IPS DF 6.9 (cell line): ENCODE data around the gene INPP5A.
"Not testable (repeated sequence)": the region's sequence is repeated elsewhere in the genome, so short reads cannot be mapped to it uniquely, and the experiment has no call there.

Experiments
- DNase-seq: peaks from one replicate; pipeline ENCODE4 v3.0.0-alpha.2; 2013; ENCODE audit warnings: low read depth, low spot score
- H3K27ac ChIP-seq: one replicate; pipeline ENCODE4 v1.5.1; 2013; ENCODE audit warnings: low read length, control low read depth
- H3K27me3 ChIP-seq: 2 replicates; pipeline ENCODE4 v1.6.1; 2013; ENCODE audit warnings: mild to moderate bottlenecking, low read length; ENCODE audit not compliant: control insufficient read depth, insufficient read depth
- H3K36me3 ChIP-seq: 2 replicates; pipeline ENCODE4 v1.6.1; 2013; ENCODE audit warnings: low read length; ENCODE audit not compliant: control insufficient read depth, insufficient read depth
- H3K4me1 ChIP-seq: 2 replicates; pipeline ENCODE4 v1.6.1; 2013; ENCODE audit warnings: low read length; ENCODE audit not compliant: control insufficient read depth, insufficient read depth
- H3K4me3 ChIP-seq: 2 replicates; pipeline ENCODE4 v1.5.1; 2013; ENCODE audit warnings: mild to moderate bottlenecking, low read length
- H3K9me3 ChIP-seq: 2 replicates; pipeline ENCODE4 v1.6.1; 2013; ENCODE audit warnings: low read length, inconsistent platforms; ENCODE audit not compliant: control insufficient read depth, insufficient read depth
- WGBS: extraction: QIAGEN DNeasy Blood & Tissue Kit; methylation state at CpG from one replicate; pipeline ENCODE4 v1.1.7; 2013; ENCODE audit warnings: mixed read lengths, missing lambda C conversion rate; ENCODE audit not compliant: insufficient read length, insufficient coverage; 5-methylcytosine and 5-hydroxymethylcytosine counted together

INPP5A gene

GRCh38 chr10:132701099-132701845, 163.7 kb downstream of the INPP5A start:
- Histone ChIP-seq H3K4me3 (no peak overlapping the region), H3K27me3 (no peaks in the 10 kb centered on the region), H3K4me1 (no peaks in the 10 kb centered on the region), H3K27ac (no peak overlapping the region), H3K9me3 (no peaks in the 10 kb centered on the region), H3K36me3 (no peaks in the 10 kb centered on the region)
- DNase-seq, result no peak
- WGBS, result no CpG with 5 or more reads among the region's 26 CpGs

GRCh38 chr10:132701846-132702190, 164.2 kb downstream of the INPP5A start:
- H3K4me3 ChIP-seq, result no peak overlapping the region
- no peaks in the 10 kb centered on the region for H3K4me1 ChIP-seq
- WGBS, result no CpG with 5 or more reads among the region's 13 CpGs
- H3K36me3 ChIP-seq, result no peaks in the 10 kb centered on the region
- no peaks in the 10 kb centered on the region for H3K9me3 ChIP-seq
- H3K27ac ChIP-seq, result no peak overlapping the region
- DNase-seq, result no peak
- no peaks in the 10 kb centered on the region for H3K27me3 ChIP-seq

- H3K27ac ChIP-seq, result no peak overlapping the region
- H3K4me1 ChIP-seq, result no peaks in the 10 kb centered on the region
- H3K27me3 ChIP-seq, result no peaks in the 10 kb centered on the region
- H3K4me3 ChIP-seq, result no peak overlapping the region
- H3K36me3 ChIP-seq, result no peaks in the 10 kb centered on the region
- H3K9me3 ChIP-seq, result no peaks in the 10 kb centered on the region
- no peak for DNase-seq
- WGBS, result no CpG with 5 or more reads among the region's 37 CpGs
Observed at GRCh38 chr10:132702601-132703418, 165.2 kb downstream of the INPP5A start.

GRCh38 chr10:132703419-132704007, 165.9 kb downstream of the INPP5A start:
- H3K27me3 ChIP-seq, result no peaks in the 10 kb centered on the region
- H3K36me3 ChIP-seq, result no peaks in the 10 kb centered on the region
- no peak for DNase-seq
- 100% methylated on average over 5 of the region's 24 CpGs for WGBS
- no peak overlapping the region for H3K4me3 ChIP-seq
- H3K9me3 ChIP-seq, result no peaks in the 10 kb centered on the region
- H3K27ac ChIP-seq, result no peak overlapping the region
- no peaks in the 10 kb centered on the region for H3K4me1 ChIP-seq

- Histone ChIP-seq H3K36me3 (no peaks in the 10 kb centered on the region), H3K4me3 (no peak overlapping the region), H3K4me1 (no peaks in the 10 kb centered on the region), H3K9me3 (no peaks in the 10 kb centered on the region), H3K27ac (no peak overlapping the region), H3K27me3 (no peaks in the 10 kb centered on the region)
- no peak for DNase-seq
- WGBS, result no CpG with 5 or more reads among the region's 29 CpGs
Observed at GRCh38 chr10:132704008-132704814, 166.6 kb downstream of the INPP5A start.

- H3K36me3 ChIP-seq, H3K4me1 ChIP-seq, H3K4me3 ChIP-seq, DNase-seq, H3K27ac ChIP-seq, H3K9me3 ChIP-seq, H3K27me3 ChIP-seq: not testable (repeated sequence)
- WGBS, result no CpG with 5 or more reads among the region's 9 CpGs
Observed at GRCh38 chr10:132704815-132705064, 167.2 kb downstream of the INPP5A start.

GRCh38 chr10:132705173-132705572, 167.6 kb downstream of the INPP5A start:
- no peaks in the 10 kb centered on the region for H3K27me3 ChIP-seq
- no peak overlapping the region for H3K27ac ChIP-seq
- no CpG with 5 or more reads among the region's 15 CpGs for WGBS
- H3K4me1 ChIP-seq, result no peaks in the 10 kb centered on the region
- DNase-seq, result no peak
- no peaks in the 10 kb centered on the region for H3K9me3 ChIP-seq
- H3K36me3 ChIP-seq, result no peaks in the 10 kb centered on the region
- H3K4me3 ChIP-seq, result no peak overlapping the region

- no peaks in the 10 kb centered on the region for H3K27me3 ChIP-seq
- no peak overlapping the region for H3K27ac ChIP-seq
- no peaks in the 10 kb centered on the region for H3K4me1 ChIP-seq
- no peaks in the 10 kb centered on the region for H3K9me3 ChIP-seq
- no peak overlapping the region for H3K4me3 ChIP-seq
- WGBS, result 100% methylated on average over 1 of the region's 1 CpG
- H3K36me3 ChIP-seq, result no peaks in the 10 kb centered on the region
- DNase-seq, result no peak
Observed at GRCh38 chr10:132705943-132706342, 168.4 kb downstream of the INPP5A start.

GRCh38 chr10:132706701-132707100, 169.1 kb downstream of the INPP5A start:
- no peaks in the 10 kb centered on the region for H3K27me3 ChIP-seq
- H3K4me1 ChIP-seq, result no peaks in the 10 kb centered on the region
- H3K9me3 ChIP-seq, result no peaks in the 10 kb centered on the region
- H3K27ac ChIP-seq, result no peak overlapping the region
- no peak for DNase-seq
- no peaks in the 10 kb centered on the region for H3K36me3 ChIP-seq
- H3K4me3 ChIP-seq, result no peak overlapping the region
- WGBS, result no CpG with 5 or more reads among the region's 11 CpGs

- Histone ChIP-seq H3K4me1 (no peaks in the 10 kb centered on the region), H3K9me3 (no peaks in the 10 kb centered on the region), H3K36me3 (no peaks in the 10 kb centered on the region), H3K27ac (no peak overlapping the region), H3K27me3 (no peaks in the 10 kb centered on the region), H3K4me3 (no peak overlapping the region)
- no peak for DNase-seq
- WGBS, result no CpG with 5 or more reads among the region's 14 CpGs
Observed at GRCh38 chr10:132707121-132707775, 169.7 kb downstream of the INPP5A start.
